IMR-90 (cell line): Measurements from ENCODE around the gene GYS1. TPM values are rescaled to one million over a fixed set of nuclear protein-coding genes. Genes with fewer than 3 reads are reported as not detected.
A peak's percentile ranks its signal among the peaks of the same experiment; 100 is the strongest.

Source experiments
- ATAC-seq: fragments of 200-7000 bp; cut with Tn5 transposase; 2 replicates; pipeline ENCODE4 v1.9.1; 2020; ENCODE audit warnings: low read depth, mild to moderate bottlenecking, moderate library complexity
- BruUV-seq: library from RNA; stranded (reverse); fragments of 400-500 nt; replicated peaks from 2 replicates; lab custom pipeline; 2021; lab: Mats Ljungman, UMichigan
- CTCF ChIA-PET: fragments of 300-600 bp; formaldehyde crosslinking; extraction: SDS; loops from one replicate; lab custom pipeline; 2021; ENCODE audit warnings: antibody characterized with exemption; lab: Yijun Ruan, JAX
- POLR2A ChIA-PET: fragments of 300-600 bp; sonication (Branson Sonifier 250); formaldehyde crosslinking; loops from one replicate; lab custom pipeline; 2022; ENCODE audit warnings: antibody characterized with exemption; ENCODE audit not compliant: unreplicated experiment; lab: Charles Lee
- DNase-seq: peaks from one replicate; pipeline ENCODE4 v3.0.0; 2013
- H2AFZ ChIP-seq: replicated peaks from 2 replicates; pipeline ENCODE3; 2013; ENCODE audit warnings: low read length, mild to moderate bottlenecking; ENCODE audit not compliant: poor library complexity
- H2AK5ac ChIP-seq: 2 replicates; pipeline ENCODE4 v1.6.1; 2013; ENCODE audit warnings: low read depth, low read length, inconsistent platforms
- H2AK9ac ChIP-seq: replicated peaks from 2 replicates; pipeline ENCODE3; 2013; ENCODE audit warnings: mild to moderate bottlenecking, low read depth, low read length, moderate library complexity; ENCODE audit not compliant: poor library complexity
- H2BK120ac ChIP-seq: 2 replicates; pipeline ENCODE4 v1.6.1; 2013; ENCODE audit warnings: low read depth, low read length, inconsistent platforms
- H2BK15ac ChIP-seq: 3 replicates; pipeline ENCODE4 v1.6.1; 2013; ENCODE audit warnings: low read depth, low read length, inconsistent platforms
- H2BK20ac ChIP-seq: 2 replicates; pipeline ENCODE4 v1.6.1; 2013; ENCODE audit warnings: low read depth, mild to moderate bottlenecking, inconsistent platforms, low read length, moderate library complexity
- H2BK5ac ChIP-seq: 2 replicates; pipeline ENCODE4 v1.6.1; 2013; ENCODE audit warnings: mild to moderate bottlenecking, low read depth, low read length, inconsistent platforms; ENCODE audit not compliant: poor library complexity, severe bottlenecking
- H3K14ac ChIP-seq: replicated peaks from 2 replicates; pipeline ENCODE4 v1.6.1; 2013; ENCODE audit warnings: low read depth, low read length, inconsistent platforms
- H3K18ac ChIP-seq: 2 replicates; pipeline ENCODE4 v1.6.1; 2013; ENCODE audit warnings: low read depth, low read length, control low read depth
- H3K23ac ChIP-seq: 2 replicates; pipeline ENCODE4 v1.6.1; 2013; ENCODE audit warnings: low read depth, low read length, inconsistent platforms
- H3K27ac ChIP-seq: 2 replicates; pipeline ENCODE4 v1.5.1; 2013; ENCODE audit warnings: mild to moderate bottlenecking, control low read depth, low read length; ENCODE audit not compliant: insufficient read depth
- H3K27me3 ChIP-seq: 2 replicates; pipeline ENCODE4 v1.6.1; 2013; ENCODE audit warnings: low read length; ENCODE audit not compliant: control insufficient read depth, insufficient read depth
- H3K36me3 ChIP-seq: 2 replicates; pipeline ENCODE4 v1.6.1; 2013; ENCODE audit warnings: low read length, mixed read lengths; ENCODE audit not compliant: control insufficient read depth, insufficient read depth
- H3K4ac ChIP-seq: 2 replicates; pipeline ENCODE4 v1.6.1; 2013; ENCODE audit warnings: low read depth, low read length, inconsistent platforms
- H3K4me1 ChIP-seq: 2 replicates; pipeline ENCODE4 v1.6.1; 2013; ENCODE audit warnings: low read length, mixed read lengths; ENCODE audit not compliant: control insufficient read depth, insufficient read depth
- H3K4me2 ChIP-seq: 2 replicates; pipeline ENCODE4 v1.6.1; 2013; ENCODE audit warnings: low read depth, mild to moderate bottlenecking, control low read depth, low read length, moderate library complexity
- H3K4me3 ChIP-seq: 2 replicates; pipeline ENCODE4 v1.5.1; 2013; ENCODE audit warnings: low read depth, mild to moderate bottlenecking, control low read depth, low read length, moderate library complexity; ENCODE audit not compliant: insufficient read depth
- H3K56ac ChIP-seq: 2 replicates; pipeline ENCODE4 v1.6.1; 2013; ENCODE audit warnings: low read length, inconsistent platforms; ENCODE audit not compliant: insufficient read depth; ENCODE audit errors: extremely low read depth
- H3K79me1 ChIP-seq, 2 experiments: 2 replicates each; pipeline ENCODE4 v1.6.1; 2013; ENCODE audit warnings: low read length in 2 of 2, inconsistent platforms in 1 of 2, low read depth in 1 of 2
- H3K9ac ChIP-seq: 2 replicates; pipeline ENCODE4 v1.6.1; 2013; ENCODE audit warnings: low read depth, low read length, control low read depth
- H3K9me1 ChIP-seq: 2 replicates; pipeline ENCODE4 v1.6.1; 2013; ENCODE audit warnings: low read length, inconsistent platforms; ENCODE audit not compliant: insufficient read depth
- H3K9me3 ChIP-seq: 2 replicates; pipeline ENCODE4 v1.6.1; 2013; ENCODE audit warnings: low read length; ENCODE audit not compliant: control insufficient read depth, insufficient read depth
- H4K20me1 ChIP-seq: 2 replicates; pipeline ENCODE4 v1.6.1; 2013; ENCODE audit warnings: low read length, inconsistent platforms; ENCODE audit not compliant: insufficient read depth
- H4K5ac ChIP-seq: 2 replicates; pipeline ENCODE4 v1.6.1; 2013; ENCODE audit warnings: mild to moderate bottlenecking, low read depth, low read length, control low read depth
- H4K8ac ChIP-seq, 2 experiments: 2 replicates each; pipeline ENCODE4 v1.6.1; 2013; ENCODE audit warnings: low read depth in 2 of 2, low read length in 2 of 2, control low read depth in 1 of 2, inconsistent platforms in 1 of 2
- H4K91ac ChIP-seq: 2 replicates; pipeline ENCODE4 v1.6.1; 2013; ENCODE audit warnings: low read depth, low read length, inconsistent platforms; ENCODE audit not compliant: insufficient read depth
- CEBPB ChIP-seq: IDR thresholded peaks from 2 replicates; pipeline ENCODE4 v1.6.1; 2012; ENCODE audit warnings: low read depth, low read length, improper control_type of control experiment
- CHD1 ChIP-seq: IDR thresholded peaks from 2 replicates; pipeline ENCODE4 v1.6.1; 2012; ENCODE audit warnings: low read depth, low read length, improper control_type of control experiment
- FOS ChIP-seq: fragments of 150-350 bp; IDR thresholded peaks from 2 replicates; pipeline ENCODE4 v1.6.1; 2016; ENCODE audit warnings: low read depth, low read length
- MAFK ChIP-seq: IDR thresholded peaks from 2 replicates; pipeline ENCODE4 v1.6.1; 2012; ENCODE audit warnings: low read depth, low read length, improper control_type of control experiment
- MAZ ChIP-seq: IDR thresholded peaks from 2 replicates; pipeline ENCODE4 v1.6.1; 2012; ENCODE audit warnings: low read depth, mild to moderate bottlenecking, low read length, improper control_type of control experiment, moderate library complexity, borderline replicate concordance
- MXI1 ChIP-seq: IDR thresholded peaks from 2 replicates; pipeline ENCODE4 v1.6.1; 2012; ENCODE audit warnings: low read depth, mild to moderate bottlenecking, low read length, moderate library complexity, borderline replicate concordance
- NFE2L2 ChIP-seq: fragments of 150-350 bp; IDR thresholded peaks from 2 replicates; pipeline ENCODE4 v1.6.1; 2016; ENCODE audit warnings: low read depth, mild to moderate bottlenecking, low read length
- POLR2A ChIP-seq: IDR thresholded peaks from 2 replicates; pipeline ENCODE4 v1.6.1; 2012; ENCODE audit warnings: mild to moderate bottlenecking, low read depth, low read length
- RAD21 ChIP-seq: IDR thresholded peaks from 2 replicates; pipeline ENCODE4 v1.6.1; 2012; ENCODE audit warnings: low read length, improper control_type of control experiment
- RCOR1 ChIP-seq: IDR thresholded peaks from 2 replicates; pipeline ENCODE4 v1.6.1; 2012; ENCODE audit warnings: mild to moderate bottlenecking, low read length, improper control_type of control experiment; ENCODE audit not compliant: insufficient replicate concordance
- RFX5 ChIP-seq: IDR thresholded peaks from 2 replicates; pipeline ENCODE4 v1.8.0; 2012; ENCODE audit warnings: low read depth, mild to moderate bottlenecking, low read length, moderate library complexity
- SMC3 ChIP-seq: fragments of 150-350 bp; IDR thresholded peaks from 2 replicates; pipeline ENCODE4 v1.6.1; 2016; ENCODE audit warnings: low read depth, mild to moderate bottlenecking, antibody characterized with exemption, low read length, moderate library complexity
- WGBS, 2 experiments: methylation state at CpG; one replicate each; pipeline versions ENCODE4 v1.1.5 to v1.1.7; 2013; ENCODE audit warnings: missing lambda C conversion rate in 2 of 2; ENCODE audit not compliant: insufficient read length in 1 of 2; ENCODE audit errors: extremely low coverage in 2 of 2; 5-methylcytosine and 5-hydroxymethylcytosine counted together
- dilution Hi-C: fragments of 300-500 bp; cut with HindIII; formaldehyde crosslinking; loops from one replicate; pipeline ENCODE4 v1.14.3; 2018; ENCODE audit warnings: low sequenced_read_pairs; ENCODE audit not compliant: unreplicated experiment
- in situ Hi-C: fragments of 300-500 bp; cut with MboI; formaldehyde crosslinking; loops from 3 replicates; pipeline ENCODE4 v1.14.3; 2019; ENCODE audit warnings: low sequenced_read_pairs, inconsistent platforms, mixed read lengths
- intact Hi-C: fragments of 100-400 bp; cut with micrococcal nuclease; formaldehyde crosslinking; loops from 2 replicates; pipeline ENCODE4 v1.10.0; 2022
- polyA plus RNA-seq, 3 experiments: library from polyadenylated mRNA; depleted of rRNA; stranded (reverse); fragments of >200 nt; gene quantifications; 2 replicates each; pipeline ENCODE4 v1.2.3, GENCODE V29; 2012; ENCODE audit warnings: low replicate concordance in 1 of 3
- total RNA-seq: library from RNA; depleted of rRNA; stranded (reverse); fragments of >200 nt; gene quantifications from 2 replicates; pipeline ENCODE4 v1.2.3, GENCODE V29; 2012
- TF ChIP-seq, protein P1 (sequence below): fragments of 150-350 bp; IDR thresholded peaks from 2 replicates; pipeline ENCODE4 v1.6.1; 2017; ENCODE audit warnings: mild to moderate bottlenecking, antibody characterized with exemption, low read length, low read depth
- TF ChIP-seq, protein P2 (sequence below): fragments of 150-350 bp; IDR thresholded peaks from 2 replicates; pipeline ENCODE4 v1.6.1; 2016; ENCODE audit warnings: low read depth, mild to moderate bottlenecking, low read length, moderate library complexity, borderline replicate concordance

GYS1 gene
- total and polyA plus RNA-seq, 2 of the 4 experiments (the other 2 are of a cell fraction) = 38.7 to 72.2 TPM

DNA sequence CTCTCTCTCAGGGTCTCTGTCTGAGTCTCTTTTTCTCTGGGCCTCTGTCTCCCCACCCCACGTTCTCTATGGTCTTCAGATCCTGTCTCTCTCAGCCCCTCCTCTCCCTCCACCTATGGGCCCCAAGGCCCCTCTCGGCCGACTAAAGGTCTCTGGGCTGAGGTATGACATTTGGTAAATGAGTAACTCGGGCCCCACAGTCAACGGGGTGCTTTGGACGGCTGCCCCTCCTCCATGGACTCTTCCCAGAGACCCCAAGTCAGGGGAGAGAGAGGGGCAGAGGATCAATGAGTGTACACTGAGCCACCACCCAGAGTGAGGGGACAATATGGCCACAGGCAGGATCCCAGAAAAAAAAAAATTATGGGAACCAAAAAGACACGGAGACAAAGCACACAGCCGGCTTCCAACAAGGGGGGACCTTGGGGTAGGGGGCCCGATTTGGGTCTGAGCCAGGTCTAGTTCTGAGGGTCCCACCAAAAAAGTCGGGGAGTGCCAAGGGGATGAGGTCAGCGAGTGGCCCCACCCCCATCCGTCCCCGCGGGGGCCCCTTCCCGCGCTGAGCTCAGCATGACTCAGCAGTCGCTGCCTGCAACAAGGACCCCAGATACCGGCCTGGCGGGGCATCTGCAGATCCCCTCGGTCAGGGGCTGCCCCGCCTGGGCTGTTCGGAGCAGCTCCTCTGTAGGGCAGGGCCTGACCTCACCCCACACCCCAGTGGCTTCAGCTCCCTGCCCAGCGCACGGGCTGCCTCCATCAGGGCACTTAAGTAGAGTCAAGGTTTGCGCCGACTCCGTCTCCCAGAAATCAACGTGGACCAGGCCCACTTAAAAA is 29.5 kb downstream of the GYS1 start:
- peaks cover 11% of the 10 kb centered on the region for H3K9me1 ChIP-seq
- 9% methylated on average over 6 of the region's 28 CpGs; no CpG with 5 or more reads in 1 of the 2 experiments for WGBS, 2 experiments
- H3K4me2 ChIP-seq = peak overlapping the region; percentile 49
- POLR2A ChIA-PET = interaction anchor here (0.6 to 1.3 kb wide), 6 partner anchors 9 to 119 kb away, joined by 3 to 8 read pairs (median 4); partner anchors contain the start of genes BAX, NUCB1 and PPP1R15A
- H2AFZ ChIP-seq = peak overlapping the region; percentile 82
- peaks cover 0 to 67% of the 10 kb centered on the region in 2 experiments; a peak in 3 of 4 replicates for H3K79me1 ChIP-seq
- no TSS peak for BruUV-seq
- CTCF ChIA-PET = interaction anchor here (1.3 kb wide), 1 partner anchor 30 kb away, joined by 3 read pairs; the partner anchor contains the start of gene RUVBL2
- H3K56ac ChIP-seq = peak overlapping the region; percentile 88
- peak overlapping the region; percentile 70 for H3K9ac ChIP-seq
- 0 out of 2 replicates have a peak overlapping the region, but pooled peaks have one; percentile 2 for H3K4me3 ChIP-seq
- H3K27me3 ChIP-seq = no peaks in the 10 kb centered on the region
- peak overlapping the region; percentile 99 for H2BK120ac ChIP-seq
- no peaks in the 10 kb centered on the region for H3K9me3 ChIP-seq
- peaks cover 21% of the 10 kb centered on the region for H3K36me3 ChIP-seq
- peak; percentile 71 for DNase-seq
- peaks cover 34% of the 10 kb centered on the region for H4K20me1 ChIP-seq
- peak overlapping the region; percentile 99 for H2BK20ac ChIP-seq
- in situ Hi-C loops = loop anchor here (5.0 to 10.0 kb wide), 2 partner anchors 71 to 319 kb away; partner anchors contain the start of gene CA11
- H2AK5ac ChIP-seq = peak overlapping the region; percentile 94
- peak overlapping the region; percentile 63 to 92 for H4K8ac ChIP-seq
- peak overlapping the region; percentile 97 for H4K5ac ChIP-seq
- intact Hi-C loops = loop anchor here (2.0 to 10.0 kb wide), 2 partner anchors 89 to 319 kb away; partner anchors contain the start of gene CA11
- H3K18ac ChIP-seq = peak overlapping the region; percentile 96
- H3K27ac ChIP-seq = peak overlapping the region; percentile 96
- peak overlapping the region; percentile 91 for H2AK9ac ChIP-seq
- peak overlapping the region; percentile 99 for H3K4ac ChIP-seq
- ATAC-seq = peak; percentile 18
- peaks cover 20% of the 10 kb centered on the region for H3K4me1 ChIP-seq
- peak overlapping the region; percentile 99 for H3K23ac ChIP-seq
- peak overlapping the region; percentile 99 for H2BK5ac ChIP-seq
- dilution Hi-C loops = no loop called here
- peak overlapping the region; percentile 98 for H3K14ac ChIP-seq
- H4K91ac ChIP-seq = peak overlapping the region; percentile 98
- peak overlapping the region; percentile 89; the same call in 2 of the 3 replicates for H2BK15ac ChIP-seq
- TF ChIP-seq MAZ (peak; percentile 97), MXI1 (no peak), CEBPB (no peak), FOS (peak; percentile 78), SMC3 (no peak), RAD21 (no peak), CHD1 (no peak), RFX5 (no peak), NFE2L2 (peak; percentile 98), RCOR1 (no peak), MAFK (peak; percentile 90), POLR2A (no peak)
- TF ChIP-seq, protein P1, sequence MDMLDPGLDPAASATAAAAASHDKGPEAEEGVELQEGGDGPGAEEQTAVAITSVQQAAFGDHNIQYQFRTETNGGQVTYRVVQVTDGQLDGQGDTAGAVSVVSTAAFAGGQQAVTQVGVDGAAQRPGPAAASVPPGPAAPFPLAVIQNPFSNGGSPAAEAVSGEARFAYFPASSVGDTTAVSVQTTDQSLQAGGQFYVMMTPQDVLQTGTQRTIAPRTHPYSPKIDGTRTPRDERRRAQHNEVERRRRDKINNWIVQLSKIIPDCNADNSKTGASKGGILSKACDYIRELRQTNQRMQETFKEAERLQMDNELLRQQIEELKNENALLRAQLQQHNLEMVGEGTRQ = no peak
- TF ChIP-seq, protein P2, sequence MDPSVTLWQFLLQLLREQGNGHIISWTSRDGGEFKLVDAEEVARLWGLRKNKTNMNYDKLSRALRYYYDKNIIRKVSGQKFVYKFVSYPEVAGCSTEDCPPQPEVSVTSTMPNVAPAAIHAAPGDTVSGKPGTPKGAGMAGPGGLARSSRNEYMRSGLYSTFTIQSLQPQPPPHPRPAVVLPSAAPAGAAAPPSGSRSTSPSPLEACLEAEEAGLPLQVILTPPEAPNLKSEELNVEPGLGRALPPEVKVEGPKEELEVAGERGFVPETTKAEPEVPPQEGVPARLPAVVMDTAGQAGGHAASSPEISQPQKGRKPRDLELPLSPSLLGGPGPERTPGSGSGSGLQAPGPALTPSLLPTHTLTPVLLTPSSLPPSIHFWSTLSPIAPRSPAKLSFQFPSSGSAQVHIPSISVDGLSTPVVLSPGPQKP = no peak
